ENCODE data around the gene RAB3C.
A peak's percentile ranks its signal among the peaks of the same experiment; 100 is the strongest.

DNA sequence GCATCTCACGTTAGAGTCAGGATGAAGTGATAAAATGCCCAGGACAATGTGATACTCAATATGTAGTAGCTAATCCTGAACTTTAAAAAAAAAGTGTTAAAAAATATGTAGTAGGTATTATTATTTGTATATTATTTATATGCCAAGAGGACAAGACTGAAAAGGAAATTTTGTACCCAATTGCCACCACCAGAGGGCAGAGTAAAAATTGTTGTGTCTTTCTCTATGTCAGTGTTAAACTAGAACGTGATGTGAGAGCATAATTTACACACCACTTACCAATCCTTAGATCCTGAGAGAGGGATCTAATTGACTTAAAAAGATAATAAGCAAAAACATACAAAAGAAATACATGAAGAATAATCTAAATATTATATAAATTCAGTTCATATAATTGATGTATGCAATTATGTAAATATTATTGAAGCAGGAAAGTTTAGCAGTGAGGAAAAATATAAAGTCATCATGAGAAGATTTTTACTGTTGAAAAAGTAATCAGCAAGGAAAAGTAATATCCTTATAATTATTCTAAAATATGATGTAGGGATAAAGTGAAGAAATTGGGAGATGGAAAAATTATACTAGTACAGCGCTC lies 288.9 kb downstream of the RAB3C start:
- TF ChIP-seq, protein P1, sequence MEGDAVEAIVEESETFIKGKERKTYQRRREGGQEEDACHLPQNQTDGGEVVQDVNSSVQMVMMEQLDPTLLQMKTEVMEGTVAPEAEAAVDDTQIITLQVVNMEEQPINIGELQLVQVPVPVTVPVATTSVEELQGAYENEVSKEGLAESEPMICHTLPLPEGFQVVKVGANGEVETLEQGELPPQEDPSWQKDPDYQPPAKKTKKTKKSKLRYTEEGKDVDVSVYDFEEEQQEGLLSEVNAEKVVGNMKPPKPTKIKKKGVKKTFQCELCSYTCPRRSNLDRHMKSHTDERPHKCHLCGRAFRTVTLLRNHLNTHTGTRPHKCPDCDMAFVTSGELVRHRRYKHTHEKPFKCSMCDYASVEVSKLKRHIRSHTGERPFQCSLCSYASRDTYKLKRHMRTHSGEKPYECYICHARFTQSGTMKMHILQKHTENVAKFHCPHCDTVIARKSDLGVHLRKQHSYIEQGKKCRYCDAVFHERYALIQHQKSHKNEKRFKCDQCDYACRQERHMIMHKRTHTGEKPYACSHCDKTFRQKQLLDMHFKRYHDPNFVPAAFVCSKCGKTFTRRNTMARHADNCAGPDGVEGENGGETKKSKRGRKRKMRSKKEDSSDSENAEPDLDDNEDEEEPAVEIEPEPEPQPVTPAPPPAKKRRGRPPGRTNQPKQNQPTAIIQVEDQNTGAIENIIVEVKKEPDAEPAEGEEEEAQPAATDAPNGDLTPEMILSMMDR (IDR thresholded peaks at IDR 0.05) = peak; percentile 70; the same call in 1 of the 2 replicates
- TF ChIP-seq, protein P2, sequence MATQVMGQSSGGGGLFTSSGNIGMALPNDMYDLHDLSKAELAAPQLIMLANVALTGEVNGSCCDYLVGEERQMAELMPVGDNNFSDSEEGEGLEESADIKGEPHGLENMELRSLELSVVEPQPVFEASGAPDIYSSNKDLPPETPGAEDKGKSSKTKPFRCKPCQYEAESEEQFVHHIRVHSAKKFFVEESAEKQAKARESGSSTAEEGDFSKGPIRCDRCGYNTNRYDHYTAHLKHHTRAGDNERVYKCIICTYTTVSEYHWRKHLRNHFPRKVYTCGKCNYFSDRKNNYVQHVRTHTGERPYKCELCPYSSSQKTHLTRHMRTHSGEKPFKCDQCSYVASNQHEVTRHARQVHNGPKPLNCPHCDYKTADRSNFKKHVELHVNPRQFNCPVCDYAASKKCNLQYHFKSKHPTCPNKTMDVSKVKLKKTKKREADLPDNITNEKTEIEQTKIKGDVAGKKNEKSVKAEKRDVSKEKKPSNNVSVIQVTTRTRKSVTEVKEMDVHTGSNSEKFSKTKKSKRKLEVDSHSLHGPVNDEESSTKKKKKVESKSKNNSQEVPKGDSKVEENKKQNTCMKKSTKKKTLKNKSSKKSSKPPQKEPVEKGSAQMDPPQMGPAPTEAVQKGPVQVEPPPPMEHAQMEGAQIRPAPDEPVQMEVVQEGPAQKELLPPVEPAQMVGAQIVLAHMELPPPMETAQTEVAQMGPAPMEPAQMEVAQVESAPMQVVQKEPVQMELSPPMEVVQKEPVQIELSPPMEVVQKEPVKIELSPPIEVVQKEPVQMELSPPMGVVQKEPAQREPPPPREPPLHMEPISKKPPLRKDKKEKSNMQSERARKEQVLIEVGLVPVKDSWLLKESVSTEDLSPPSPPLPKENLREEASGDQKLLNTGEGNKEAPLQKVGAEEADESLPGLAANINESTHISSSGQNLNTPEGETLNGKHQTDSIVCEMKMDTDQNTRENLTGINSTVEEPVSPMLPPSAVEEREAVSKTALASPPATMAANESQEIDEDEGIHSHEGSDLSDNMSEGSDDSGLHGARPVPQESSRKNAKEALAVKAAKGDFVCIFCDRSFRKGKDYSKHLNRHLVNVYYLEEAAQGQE (IDR thresholded peaks at IDR 0.05; ENCODE audit: insufficient read depth in 1 of 2, low read depth in 2 of 2, low read length in 1 of 2) = no peak

Measured in Panc1 (cell line).